ENCODE data around the gene MTAP.

DNA sequence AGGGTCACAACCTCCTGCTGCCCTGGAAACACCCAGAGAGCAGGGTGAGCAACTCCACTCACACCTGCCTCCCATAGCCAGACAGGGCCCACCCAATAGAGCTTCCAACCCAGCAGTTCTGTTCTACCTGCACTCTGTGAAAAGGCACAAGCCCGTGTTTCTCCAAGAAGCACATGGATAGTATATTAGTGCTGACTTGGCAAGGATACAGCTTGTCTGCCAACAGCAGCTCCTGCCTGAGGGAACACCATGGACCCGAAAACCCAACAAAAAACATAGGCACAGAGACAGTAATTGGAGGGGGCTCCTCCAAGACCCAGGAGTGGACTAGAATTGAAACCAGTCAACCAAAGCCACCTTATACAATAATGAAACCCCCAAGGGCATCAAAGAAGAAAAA is 143.2 kb downstream of the MTAP start:
- TF ChIP-seq, protein P1, sequence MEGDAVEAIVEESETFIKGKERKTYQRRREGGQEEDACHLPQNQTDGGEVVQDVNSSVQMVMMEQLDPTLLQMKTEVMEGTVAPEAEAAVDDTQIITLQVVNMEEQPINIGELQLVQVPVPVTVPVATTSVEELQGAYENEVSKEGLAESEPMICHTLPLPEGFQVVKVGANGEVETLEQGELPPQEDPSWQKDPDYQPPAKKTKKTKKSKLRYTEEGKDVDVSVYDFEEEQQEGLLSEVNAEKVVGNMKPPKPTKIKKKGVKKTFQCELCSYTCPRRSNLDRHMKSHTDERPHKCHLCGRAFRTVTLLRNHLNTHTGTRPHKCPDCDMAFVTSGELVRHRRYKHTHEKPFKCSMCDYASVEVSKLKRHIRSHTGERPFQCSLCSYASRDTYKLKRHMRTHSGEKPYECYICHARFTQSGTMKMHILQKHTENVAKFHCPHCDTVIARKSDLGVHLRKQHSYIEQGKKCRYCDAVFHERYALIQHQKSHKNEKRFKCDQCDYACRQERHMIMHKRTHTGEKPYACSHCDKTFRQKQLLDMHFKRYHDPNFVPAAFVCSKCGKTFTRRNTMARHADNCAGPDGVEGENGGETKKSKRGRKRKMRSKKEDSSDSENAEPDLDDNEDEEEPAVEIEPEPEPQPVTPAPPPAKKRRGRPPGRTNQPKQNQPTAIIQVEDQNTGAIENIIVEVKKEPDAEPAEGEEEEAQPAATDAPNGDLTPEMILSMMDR (optimal IDR thresholded peaks at IDR 0.05 in 1 of 3, IDR thresholded peaks at IDR 0.05 in 1 of 3, conservative IDR thresholded peaks at IDR 0.05 in 1 of 3; ENCODE audit: extremely low read depth in 1 of 3, insufficient read depth in 2 of 3, low read length in 3 of 3), result no peak
- TF ChIP-seq EZH2 (IDR thresholded peaks at IDR 0.05; ENCODE audit: low read length), result no peak
